Naive thymus-derived CD4-positive, alpha-beta T cell (primary cell): ENCODE measurements around the gene ADORA2A. TPM values are rescaled to one million over a fixed set of nuclear protein-coding genes. Genes with fewer than 3 reads are reported as not detected.

Experiments used
- ATAC-seq: fragments of 150-1000 bp; cut with Tn5 transposase; 2 replicates; pipeline ENCODE4 v1.10.0; 2021; ENCODE audit warnings: mild to moderate bottlenecking, moderate library complexity
- CTCF ChIA-PET: fragments of 350-600 bp; sonication (Branson Sonifier 250); formaldehyde crosslinking; loops from one replicate; lab custom pipeline; 2021; ENCODE audit warnings: antibody characterized with exemption; lab: Charles Lee
- POLR2A ChIA-PET: fragments of 350-600 bp; sonication (Branson Sonifier 250); formaldehyde crosslinking; loops from one replicate; lab custom pipeline; 2021; ENCODE audit warnings: antibody characterized with exemption, inconsistent platforms; lab: Charles Lee
- DNase-seq, 9 donors: peaks; one replicate each; pipeline versions ENCODE4 v3.0.0 to v3.0.0-alpha.2; 2020 to 2022; ENCODE audit warnings: mixed read lengths in 1 of 9
- H3K27ac ChIP-seq: one replicate; pipeline ENCODE4 v1.7.0; 2013; ENCODE audit warnings: mild to moderate bottlenecking, low read depth, low read length, moderate library complexity
- H3K27me3 ChIP-seq, 2 donors: one replicate each; pipeline ENCODE4 v1.7.0; 2013; ENCODE audit warnings: low read length in 2 of 2, mild to moderate bottlenecking in 2 of 2, moderate library complexity in 2 of 2; ENCODE audit not compliant: control insufficient read depth in 2 of 2, insufficient read depth in 2 of 2
- H3K36me3 ChIP-seq, 3 experiments: 1 replicate in 2 of 3; 2 replicates in 1 of 3; pipeline ENCODE4 v1.7.0; 2013; ENCODE audit warnings: low read length in 3 of 3, mild to moderate bottlenecking in 3 of 3, moderate library complexity in 1 of 3; ENCODE audit not compliant: insufficient read depth in 3 of 3, control insufficient read depth in 2 of 3
- H3K4me1 ChIP-seq, 2 donors: one replicate each; pipeline ENCODE4 v1.7.0; 2013; ENCODE audit warnings: low read length in 2 of 2, mild to moderate bottlenecking in 2 of 2, moderate library complexity in 1 of 2; ENCODE audit not compliant: control insufficient read depth in 2 of 2, insufficient read depth in 2 of 2
- H3K4me3 ChIP-seq: 2 replicates; pipeline ENCODE4 v1.7.0; 2013; ENCODE audit warnings: mild to moderate bottlenecking, low read length
- H3K9me3 ChIP-seq, 3 experiments: 1 replicate in 2 of 3; 2 replicates in 1 of 3; pipeline ENCODE4 v1.7.0; 2013; ENCODE audit warnings: low read length in 3 of 3; ENCODE audit not compliant: control insufficient read depth in 2 of 3
- H3K27ac Mint-ChIP-seq, 9 donors: one replicate each; pipeline ENCODE4 v1.8.0; 2020 to 2022; ENCODE audit warnings: mixed read lengths in 9 of 9, mild to moderate bottlenecking in 8 of 9, moderate library complexity in 5 of 9, inconsistent platforms in 2 of 9
- H3K27me3 Mint-ChIP-seq, 5 donors: one replicate each; pipeline ENCODE4 v1.8.0; 2021 to 2022; ENCODE audit warnings: mixed read lengths in 5 of 5, mild to moderate bottlenecking in 1 of 5
- H3K36me3 Mint-ChIP-seq, 5 donors: one replicate each; pipeline ENCODE4 v1.8.0; 2020 to 2022; ENCODE audit warnings: mixed read lengths in 5 of 5, mild to moderate bottlenecking in 3 of 5, inconsistent platforms in 1 of 5
- H3K4me1 Mint-ChIP-seq, 7 donors: one replicate each; pipeline ENCODE4 v1.8.0; 2020 to 2022; ENCODE audit warnings: mixed read lengths in 7 of 7, mild to moderate bottlenecking in 3 of 7, inconsistent platforms in 1 of 7
- H3K4me3 Mint-ChIP-seq, 10 donors: one replicate each; pipeline ENCODE4 v1.8.0; 2020 to 2022; ENCODE audit warnings: mild to moderate bottlenecking in 10 of 10, mixed read lengths in 10 of 10, moderate library complexity in 6 of 10, inconsistent platforms in 2 of 10
- H3K9me3 Mint-ChIP-seq, 11 donors: one replicate each; pipeline ENCODE4 v1.8.0; 2020 to 2022; ENCODE audit warnings: mixed read lengths in 11 of 11, mild to moderate bottlenecking in 4 of 11, inconsistent platforms in 1 of 11, moderate library complexity in 1 of 11
- intact Hi-C, 2 donors: fragments of 100-400 bp; cut with micrococcal nuclease; formaldehyde crosslinking; loops; one replicate each; pipeline ENCODE4 v1.15.1; 2023
- polyA plus RNA-seq, 2 donors: library from polyadenylated mRNA; unstranded; fragments of 300-500 nt; fragmentation: Illumina TruSeq; gene quantifications; one replicate each; pipeline ENCODE4 v1.2.3, GENCODE V29; 2021
- total RNA-seq, 6 experiments: library from RNA in 5 of 6; stranded (reverse) in 5 of 6; gene quantifications; 1 replicate in 5 of 6; 2 replicates in 1 of 6; pipeline ENCODE4 v1.2.3 and lab custom pipeline; 2021 to 2026

ADORA2A gene
- total and polyA plus RNA-seq, 7 experiments from 2014 or later: 22.5 to 127 (median 41.6) TPM

DNA sequence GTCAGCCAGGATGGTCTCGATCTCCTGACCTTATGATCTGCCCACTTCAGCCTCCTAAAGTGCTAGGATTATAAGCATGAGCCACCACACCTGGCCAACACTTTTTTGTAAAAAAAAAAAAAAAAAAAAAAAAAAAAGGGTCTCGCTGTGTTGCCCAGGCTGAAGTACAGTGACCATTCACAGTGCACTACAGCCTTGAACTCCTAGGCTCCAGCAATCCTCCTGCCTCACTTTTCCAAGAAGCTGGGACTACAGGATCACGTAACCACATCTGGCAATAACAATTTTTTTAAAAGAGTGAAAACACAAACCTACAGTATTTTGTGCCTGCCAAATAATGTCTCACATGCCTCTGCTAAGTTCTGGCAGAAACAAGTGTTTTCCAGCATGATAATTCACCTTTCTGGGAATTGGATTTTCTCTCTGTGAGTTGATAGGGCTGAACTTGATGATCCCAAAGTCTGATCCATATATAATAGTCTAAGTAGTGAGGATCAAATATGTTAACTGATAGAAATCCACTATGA is 30.6 kb downstream of the ADORA2A start:
- peaks cover 0 to 12% (median 0%) of the 10 kb centered on the region in 7 donors for H3K4me1 Mint-ChIP-seq
- H3K27ac Mint-ChIP-seq: no peak overlapping the region
- Histone ChIP-seq H3K27ac (no peak overlapping the region), H3K9me3 (no peaks in the 10 kb centered on the region), H3K4me3 (no peak overlapping the region), H3K27me3 (no peaks in the 10 kb centered on the region), H3K4me1 (no peaks in the 10 kb centered on the region), H3K36me3 (no peaks in the 10 kb centered on the region)
- CTCF ChIA-PET: no interaction called here
- POLR2A ChIA-PET: no interaction called here
- ATAC-seq (no peak), DNase-seq (no peak)
- no peak overlapping the region for H3K4me3 Mint-ChIP-seq
- peaks cover 0 to 1% (median 0%) of the 10 kb centered on the region in 11 donors for H3K9me3 Mint-ChIP-seq
- peaks cover 0 to 3% (median 0%) of the 10 kb centered on the region in 5 donors for H3K27me3 Mint-ChIP-seq
- H3K36me3 Mint-ChIP-seq: peaks cover 0 to 6% (median 0%) of the 10 kb centered on the region in 5 donors
- intact Hi-C loops: no loop called here

DNA sequence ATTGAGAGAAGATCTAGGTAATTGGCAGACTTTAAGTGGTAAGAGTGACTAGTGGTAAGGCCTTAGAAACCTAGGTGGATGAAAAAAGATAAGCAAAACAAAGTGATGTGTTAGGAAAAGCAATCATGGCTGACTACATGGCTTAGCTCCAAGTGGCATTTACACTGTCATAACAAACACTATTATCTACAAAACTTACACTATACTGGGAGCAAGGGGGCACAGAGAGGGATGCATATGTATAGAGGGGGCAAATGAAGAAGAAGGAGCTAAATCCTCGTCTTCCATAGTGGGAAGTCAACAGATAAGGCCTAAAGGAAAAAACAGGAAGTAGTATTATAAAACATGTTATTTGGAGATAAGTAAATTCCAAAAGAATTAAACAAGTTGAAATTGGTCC is 32.5 kb downstream of the ADORA2A start:
- Mint-ChIP-seq H3K4me3 (no peak overlapping the region), H3K36me3 (peaks cover 0 to 6% (median 0%) of the 10 kb centered on the region in 5 donors), H3K27me3 (no peaks in the 10 kb centered on the region), H3K4me1 (peaks cover 0 to 12% (median 0%) of the 10 kb centered on the region in 7 donors), H3K27ac (peak overlapping the region in 2 of 9 donors; percentile 28 to 72), H3K9me3 (peaks cover 0 to 3% (median 0%) of the 10 kb centered on the region in 11 donors)
- Histone ChIP-seq H3K4me1 (no peaks in the 10 kb centered on the region), H3K36me3 (no peaks in the 10 kb centered on the region), H3K9me3 (no peaks in the 10 kb centered on the region), H3K27ac (no peak overlapping the region), H3K4me3 (no peak overlapping the region), H3K27me3 (no peaks in the 10 kb centered on the region)
- no peak for DNase-seq
- intact Hi-C loops: loop anchor here in 1 of 2 donors (5.0 kb wide), 1 partner anchor 33 kb away; the partner anchor contains the start of gene ADORA2A
- no peak for ATAC-seq
- POLR2A ChIA-PET: no interaction called here
- CTCF ChIA-PET: no interaction called here

DNA sequence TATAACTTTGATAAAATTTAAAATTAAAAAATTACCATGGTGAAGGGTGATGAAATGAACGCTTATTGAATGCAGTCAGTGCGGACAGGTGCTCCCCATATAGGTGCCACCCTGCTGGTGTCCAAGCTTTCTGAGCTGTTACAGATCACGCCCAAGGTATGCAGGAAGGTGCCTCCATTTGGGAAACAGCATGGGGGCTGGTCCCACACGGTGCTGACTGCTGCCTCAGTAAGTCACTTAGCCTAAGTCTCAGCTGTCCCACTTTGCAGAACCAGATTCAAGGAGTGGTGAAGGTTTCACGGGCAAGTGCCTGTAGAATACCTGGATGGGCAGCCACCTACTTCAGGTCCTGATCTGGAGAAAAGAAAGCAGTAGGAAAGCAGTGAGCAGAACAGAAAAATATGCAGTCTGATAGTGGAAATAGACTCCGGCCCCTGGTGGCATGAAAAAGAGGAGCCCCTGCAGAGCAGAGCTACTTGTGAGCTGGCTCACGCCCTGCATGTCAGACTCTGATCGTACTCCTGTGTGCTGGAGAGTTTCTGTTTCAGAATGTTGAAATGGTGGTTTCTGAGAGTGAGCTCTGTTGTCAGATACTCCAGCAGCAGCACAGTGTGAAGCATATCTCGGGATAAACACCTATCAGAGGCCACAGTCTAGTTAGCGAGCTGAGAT is 33.2 kb downstream of the ADORA2A start:
- CTCF ChIA-PET: no interaction called here
- DNase-seq (no peak), ATAC-seq (no peak)
- POLR2A ChIA-PET: interaction anchor here (1.5 kb wide), 1 partner anchor 32 kb away, joined by 4 read pairs; the partner anchor contains the start of gene ADORA2A
- Mint-ChIP-seq H3K36me3 (peaks cover 0 to 6% (median 0%) of the 10 kb centered on the region in 5 donors), H3K4me3 (peak overlapping the region in 1 of 10 donors; percentile 8), H3K4me1 (peaks cover 0 to 15% (median 0%) of the 10 kb centered on the region in 7 donors), H3K27ac (peak overlapping the region in 2 of 9 donors; percentile 63 to 67), H3K27me3 (no peaks in the 10 kb centered on the region), H3K9me3 (peaks cover 0 to 3% (median 0%) of the 10 kb centered on the region in 11 donors)
- H3K27ac ChIP-seq: no peak overlapping the region
- intact Hi-C loops: loop anchor here in 1 of 2 donors (5.0 kb wide), 1 partner anchor 33 kb away; the partner anchor contains the start of gene ADORA2A
- no peak overlapping the region for H3K4me3 ChIP-seq
- H3K9me3 ChIP-seq: no peaks in the 10 kb centered on the region
- no peaks in the 10 kb centered on the region for H3K36me3 ChIP-seq
- no peaks in the 10 kb centered on the region for H3K4me1 ChIP-seq
- no peaks in the 10 kb centered on the region for H3K27me3 ChIP-seq

DNA sequence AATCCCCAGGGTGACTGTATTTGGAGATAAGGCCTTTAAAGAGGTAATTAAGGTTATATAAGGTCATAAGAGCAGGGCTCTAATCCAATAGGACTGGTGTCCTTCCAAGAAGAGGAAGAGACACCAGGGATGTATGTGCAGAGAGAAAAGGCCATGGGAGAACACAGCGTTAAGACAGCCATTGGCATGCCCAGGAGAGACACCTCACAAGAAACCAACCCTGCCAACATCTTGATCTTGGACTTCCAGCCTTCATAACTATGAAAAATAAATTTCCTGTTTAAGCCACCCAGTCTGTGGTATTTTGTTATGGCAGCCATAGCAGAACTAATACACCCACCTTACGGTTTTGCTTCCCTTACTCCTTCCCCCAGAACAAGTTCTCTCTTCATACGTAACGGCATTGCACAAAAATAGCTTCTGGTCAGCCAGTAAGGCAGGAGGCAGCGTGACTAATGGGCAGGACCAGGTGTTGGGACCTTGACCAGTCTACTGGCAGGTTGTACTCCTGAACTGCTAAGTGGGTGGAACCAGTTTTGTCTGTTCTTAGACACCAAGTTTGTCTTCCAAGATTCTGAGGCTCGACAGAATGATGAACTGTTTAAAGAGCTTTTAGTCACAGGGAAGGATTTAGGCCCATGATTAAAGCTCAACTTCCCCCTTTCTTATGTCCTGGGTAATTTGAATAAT is 35.8 kb downstream of the ADORA2A start:
- ATAC-seq (peak; percentile 26), DNase-seq (no peak)
- Histone ChIP-seq H3K9me3 (no peaks in the 10 kb centered on the region), H3K36me3 (no peaks in the 10 kb centered on the region), H3K27me3 (no peaks in the 10 kb centered on the region), H3K4me1 (no peaks in the 10 kb centered on the region), H3K4me3 (no peak overlapping the region), H3K27ac (no peak overlapping the region)
- H3K9me3 Mint-ChIP-seq: peaks cover 0 to 3% (median 0%) of the 10 kb centered on the region in 11 donors
- CTCF ChIA-PET: no interaction called here
- intact Hi-C loops: loop anchor here in 1 of 2 donors (5.0 kb wide), 1 partner anchor 36 kb away; the partner anchor contains the start of gene ADORA2A
- H3K36me3 Mint-ChIP-seq: peaks cover 0 to 5% (median 0%) of the 10 kb centered on the region in 5 donors
- peaks cover 0 to 22% (median 5%) of the 10 kb centered on the region in 7 donors for H3K4me1 Mint-ChIP-seq
- H3K27ac Mint-ChIP-seq: no peak overlapping the region
- no peak overlapping the region for H3K4me3 Mint-ChIP-seq
- POLR2A ChIA-PET: no interaction called here
- H3K27me3 Mint-ChIP-seq: no peaks in the 10 kb centered on the region

DNA sequence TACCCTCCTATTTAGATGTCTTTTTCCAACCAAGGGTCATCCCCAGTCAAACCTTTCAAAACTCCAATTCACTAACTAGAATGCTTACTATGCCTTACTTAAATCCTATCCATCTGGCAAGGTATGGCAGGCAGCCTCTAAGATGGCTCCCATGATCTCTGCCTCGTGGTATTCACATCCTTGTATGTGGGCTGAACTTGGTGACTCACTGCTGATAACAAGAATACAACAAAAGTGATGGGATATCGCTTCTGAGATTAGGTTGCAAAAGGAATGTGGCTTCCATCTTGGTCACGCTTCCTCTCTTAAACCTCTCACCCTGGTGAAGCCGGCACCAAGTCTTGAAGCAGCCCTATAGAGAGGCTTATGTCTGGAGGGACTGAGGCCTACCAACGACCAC is 38.2 kb downstream of the ADORA2A start:
- H3K27me3 Mint-ChIP-seq: no peaks in the 10 kb centered on the region
- no peak overlapping the region for H3K4me3 Mint-ChIP-seq
- no peaks in the 10 kb centered on the region for H3K9me3 ChIP-seq
- peak overlapping the region in 2 of 9 donors; percentile 16 to 41 for H3K27ac Mint-ChIP-seq
- no peak for ATAC-seq
- intact Hi-C loops: no loop called here
- H3K4me1 ChIP-seq: no peaks in the 10 kb centered on the region
- ChIA-PET CTCF (no interaction called here), POLR2A (no interaction called here)
- DNase-seq: no peak
- no peaks in the 10 kb centered on the region for H3K36me3 ChIP-seq
- H3K36me3 Mint-ChIP-seq: peaks cover 0 to 5% (median 0%) of the 10 kb centered on the region in 5 donors
- H3K4me3 ChIP-seq: no peak overlapping the region
- no peak overlapping the region for H3K27ac ChIP-seq
- no peaks in the 10 kb centered on the region for H3K27me3 ChIP-seq
- peaks cover 0 to 3% (median 0%) of the 10 kb centered on the region in 11 donors for H3K9me3 Mint-ChIP-seq
- H3K4me1 Mint-ChIP-seq: peaks cover 0 to 14% (median 3%) of the 10 kb centered on the region in 7 donors

DNA sequence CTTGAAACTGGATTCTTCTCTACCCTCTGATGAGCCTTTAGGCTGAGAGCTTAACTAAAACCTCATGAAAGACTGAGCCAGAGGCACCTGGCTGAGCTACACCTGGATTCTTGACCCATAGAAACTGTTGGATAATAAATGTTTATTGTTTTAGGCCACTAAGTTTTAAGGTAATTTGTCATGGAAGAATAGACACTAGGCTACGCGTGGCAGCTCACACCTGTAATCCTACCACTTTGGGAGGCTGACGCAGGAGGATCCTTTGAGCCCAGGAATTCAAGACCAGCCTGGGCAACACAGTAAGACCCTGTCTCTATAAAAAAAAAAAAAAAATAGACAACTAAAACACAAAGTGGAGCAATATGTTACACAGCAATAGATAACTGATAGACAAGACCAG is 38.6 kb downstream of the ADORA2A start:
- Mint-ChIP-seq H3K36me3 (peaks cover 0 to 5% (median 0%) of the 10 kb centered on the region in 5 donors), H3K4me3 (no peak overlapping the region), H3K9me3 (peaks cover 0 to 3% (median 0%) of the 10 kb centered on the region in 11 donors), H3K4me1 (peaks cover 0 to 10% (median 3%) of the 10 kb centered on the region in 7 donors), H3K27me3 (no peaks in the 10 kb centered on the region), H3K27ac (peak overlapping the region in 1 of 9 donors; percentile 41)
- Histone ChIP-seq H3K9me3 (no peaks in the 10 kb centered on the region), H3K36me3 (no peaks in the 10 kb centered on the region), H3K27ac (no peak overlapping the region), H3K27me3 (no peaks in the 10 kb centered on the region), H3K4me1 (no peaks in the 10 kb centered on the region), H3K4me3 (no peak overlapping the region)
- no peak for ATAC-seq
- intact Hi-C loops: no loop called here
- ChIA-PET POLR2A (no interaction called here), CTCF (no interaction called here)
- DNase-seq: no peak
